Posterior vena cava (tissue), 2 donors: Measurements from ENCODE around the gene SNRNP48. TPM values are rescaled to one million over a fixed set of nuclear protein-coding genes. Genes with fewer than 3 reads are reported as not detected.

ENCODE experiments used
- DNase-seq: peaks from one replicate; pipeline ENCODE4 v3.0.0-alpha.2; 2020; ENCODE audit warnings: low spot score
- intact Hi-C, 2 donors: fragments of 100-400 bp; cut with DNase I; formaldehyde crosslinking; loops; one replicate each; pipeline versions ENCODE4 v1.14.1 to v1.14.2; 2022 to 2023
- long read RNA-seq, 2 donors: library from polyadenylated mRNA; unstranded; transcript quantifications; one replicate each; pipeline ENCODE4 v2.0.0, GENCODE V29; 2020 to 2021
- total RNA-seq, 2 donors: library from RNA; stranded (reverse); fragmentation: NEBNext Ultra II Directional; extraction: Animal tissue kit (Norgen Biotek cat#: 25700); gene quantifications; one replicate each; pipeline ENCODE4 v1.2.1, GENCODE V29; 2021
- donor health status: DM: yes; HTN: yes; CAD: no.
- donor health status: DM: yes; HTN: yes; CAD: no.

The SNRNP48 gene
- 1 to 10 TPM; 8.9 to 10.0 TPM for total RNA-seq
- long read RNA-seq, donor 1: 0 reads
- long read RNA-seq, donor 2, partial matches to known transcripts: 4 of 4 reads
- long read RNA-seq, donor 2, other reads (novel, unspliced or antisense): 0 of 4 reads

GRCh38 chr6:7589949-7590917 is at the start of gene SNRNP48:
SNRNP48 (plus strand) TSS chr6:7590198; CDS start chr6:7590258, 60 bp downstream.
- intact Hi-C loops: no loop called here
- peak; percentile 98 for DNase-seq

- intact Hi-C loops: no loop called here
- no peak for DNase-seq
Observed at GRCh38 chr6:7540595-7540994, 49.4 kb upstream of the SNRNP48 start.

GRCh38 chr6:7541175-7542064 is 48.6 kb upstream of the SNRNP48 start, which contains the start of gene DSP:
DSP (plus strand) TSS chr6:7541671; CDS start chr6:7541916, 245 bp downstream.
- intact Hi-C loops: no loop called here
- peak; percentile 78 for DNase-seq

- DNase-seq: peak; percentile 83
- intact Hi-C loops: no loop called here
Observed at GRCh38 chr6:7542065-7542873, 47.7 kb upstream of the SNRNP48 start.

- intact Hi-C loops: no loop called here
- no peak for DNase-seq
Observed at GRCh38 chr6:7542874-7543624, 46.9 kb upstream of the SNRNP48 start.

GRCh38 chr6:7543789-7544424 is 46.1 kb upstream of the SNRNP48 start:
- no peak for DNase-seq
- intact Hi-C loops: no loop called here

GRCh38 chr6:7544597-7544996 is 45.4 kb upstream of the SNRNP48 start:
- DNase-seq: no peak
- intact Hi-C loops: no loop called here

GRCh38 chr6:7545316-7546019 is 44.5 kb upstream of the SNRNP48 start:
- intact Hi-C loops: no loop called here

GRCh38 chr6:7546020-7546369 is 44.0 kb upstream of the SNRNP48 start:
- no peak for DNase-seq
- intact Hi-C loops: no loop called here

More at GRCh38 chr6:7545316-7546019, 44.5 kb upstream of the SNRNP48 start:
- no peak for DNase-seq

- intact Hi-C loops: no loop called here
- no peak for DNase-seq
Observed at GRCh38 chr6:7546383-7546782, 43.6 kb upstream of the SNRNP48 start.

- DNase-seq: no peak
- intact Hi-C loops: no loop called here
Observed at GRCh38 chr6:7546896-7547295, 43.1 kb upstream of the SNRNP48 start.

GRCh38 chr6:7547315-7547714 is 42.7 kb upstream of the SNRNP48 start:
- DNase-seq: no peak
- intact Hi-C loops: no loop called here

- intact Hi-C loops: no loop called here
- no peak for DNase-seq
Observed at GRCh38 chr6:7550433-7550801, 39.6 kb upstream of the SNRNP48 start.

GRCh38 chr6:7554533-7555275 is 35.3 kb upstream of the SNRNP48 start:
- intact Hi-C loops: no loop called here
- DNase-seq: no peak

GRCh38 chr6:7555671-7556070 is 34.3 kb upstream of the SNRNP48 start:
- intact Hi-C loops: no loop called here
- no peak for DNase-seq

GRCh38 chr6:7556394-7557106 is 33.4 kb upstream of the SNRNP48 start:
- DNase-seq: no peak
- intact Hi-C loops: no loop called here
